Measurements from ENCODE around the gene NLGN4X. TPM values are rescaled to one million over a fixed set of nuclear protein-coding genes. Genes with fewer than 3 reads are reported as not detected.

NLGN4X gene
- total and polyA plus RNA-seq, 2 donors (not counting 3 experiments of a cell fraction or from before 2014, with no cell fraction given): 0.03 TPM; not detected in 1

GRCh38 chrX:6266041-6266440, 37.4 kb upstream of the NLGN4X start:
- H3K9me3 ChIP-seq (replicated peaks; ENCODE audit: control insufficient read depth, insufficient read depth, low read length): no peaks in the 10 kb centered on the region
- POLR2A ChIA-PET: no interaction called here
- intact Hi-C loops (cut with micrococcal nuclease) (no loop called here), dilution Hi-C loops (cut with MboI; ENCODE audit: extremely low pct_ligation_motif_present, low sequenced_read_pairs) (no loop called here)
- H3K4me1 ChIP-seq (ENCODE audit: control insufficient read depth, extremely low read depth, insufficient read depth, low read length): no peaks in the 10 kb centered on the region
- BruUV-seq (replicated peaks): no TSS peak
- no peak overlapping the region for H3K27ac ChIP-seq (ENCODE audit: insufficient read depth, low read depth, low read length)
- no peaks in the 10 kb centered on the region for H3K36me3 ChIP-seq (ENCODE audit: control insufficient read depth in 2 of 2, extremely low read depth in 1 of 2, insufficient read depth in 2 of 2, low read length in 2 of 2)
- no peak overlapping the region for H2AFZ ChIP-seq (ENCODE audit: low read depth, low read length)
- H3K4me2 ChIP-seq (ENCODE audit: insufficient read depth, low read length): no peak overlapping the region
- no peak for FAIRE-seq
- no peak overlapping the region for H3K4me3 ChIP-seq (replicated peaks in 1 of 3; ENCODE audit: insufficient read depth in 1 of 3, low read depth in 1 of 3, low read length in 3 of 3)
- H3K79me2 ChIP-seq (ENCODE audit: control insufficient read depth, insufficient read depth, low read length): no peaks in the 10 kb centered on the region
- no peaks in the 10 kb centered on the region for H3K9me1 ChIP-seq (replicated peaks; ENCODE audit: control insufficient read depth, extremely low read depth, insufficient read depth, low read length)
- H3K9ac ChIP-seq (replicated peaks; ENCODE audit: extremely low read depth, insufficient read depth, low read length): no peak overlapping the region
- H4K20me1 ChIP-seq (replicated peaks; ENCODE audit: control insufficient read depth, extremely low read depth, insufficient read depth, low read length): no peaks in the 10 kb centered on the region
- TF ChIP-seq POLR2AphosphoS5 (IDR thresholded peaks at IDR 0.05; ENCODE audit: insufficient read depth, low read depth, low read length) (no peak), JUN (IDR thresholded peaks at IDR 0.05; ENCODE audit: borderline replicate concordance, insufficient read depth, insufficient read length, low read depth) (no peak)
- CTCF ChIA-PET: no interaction called here
- DNase-seq (ENCODE audit: low read depth, low spot score): no peak
- H3K27me3 ChIP-seq (ENCODE audit: control insufficient read depth in 2 of 2, insufficient read depth in 2 of 2, low read length in 2 of 2): no peaks in the 10 kb centered on the region

GRCh38 chrX:6262959-6263358, 34.3 kb upstream of the NLGN4X start:
- no peaks in the 10 kb centered on the region for H3K9me3 ChIP-seq (replicated peaks; ENCODE audit: control insufficient read depth, insufficient read depth, low read length)
- BruUV-seq (replicated peaks): no TSS peak
- H3K4me1 ChIP-seq (ENCODE audit: control insufficient read depth, extremely low read depth, insufficient read depth, low read length): no peaks in the 10 kb centered on the region
- no peaks in the 10 kb centered on the region for H3K9me1 ChIP-seq (replicated peaks; ENCODE audit: control insufficient read depth, extremely low read depth, insufficient read depth, low read length)
- CTCF ChIA-PET: no interaction called here
- H3K9ac ChIP-seq (replicated peaks; ENCODE audit: extremely low read depth, insufficient read depth, low read length): no peak overlapping the region
- H3K27me3 ChIP-seq (ENCODE audit: control insufficient read depth in 2 of 2, insufficient read depth in 2 of 2, low read length in 2 of 2): no peaks in the 10 kb centered on the region
- TF ChIP-seq FOS (IDR thresholded peaks at IDR 0.05; ENCODE audit: borderline replicate concordance, insufficient read depth, low read length): no peak
- TF ChIP-seq EZH2 (IDR thresholded peaks at IDR 0.05; ENCODE audit: borderline replicate concordance, low read depth, low read length, severe bottlenecking): no peak
- TF ChIP-seq GATA2 (IDR thresholded peaks at IDR 0.05; ENCODE audit: insufficient read depth, insufficient read length, low read depth, low read length): no peak
- no peak for TF ChIP-seq JUN (IDR thresholded peaks at IDR 0.05; ENCODE audit: borderline replicate concordance, insufficient read depth, insufficient read length, low read depth)
- TF ChIP-seq POLR2A (IDR thresholded peaks at IDR 0.05; ENCODE audit: low read depth, low read length): no peak
- no peak for TF ChIP-seq MAX (IDR thresholded peaks at IDR 0.05; ENCODE audit: insufficient read depth, insufficient read length)
- TF ChIP-seq CTCF (IDR thresholded peaks at IDR 0.05; ENCODE audit: extremely low read depth in 1 of 2, insufficient read depth in 1 of 2, low read depth in 1 of 2, low read length in 2 of 2): no peak
- no peak for TF ChIP-seq POLR2AphosphoS5 (IDR thresholded peaks at IDR 0.05; ENCODE audit: insufficient read depth, low read depth, low read length)
- no peak for TF ChIP-seq MYC (IDR thresholded peaks at IDR 0.05; ENCODE audit: low read depth, low read length)
- no peak overlapping the region for H2AFZ ChIP-seq (ENCODE audit: low read depth, low read length)
- H3K79me2 ChIP-seq (ENCODE audit: control insufficient read depth, insufficient read depth, low read length): no peaks in the 10 kb centered on the region
- no peaks in the 10 kb centered on the region for H4K20me1 ChIP-seq (replicated peaks; ENCODE audit: control insufficient read depth, extremely low read depth, insufficient read depth, low read length)
- H3K4me3 ChIP-seq (replicated peaks in 1 of 3; ENCODE audit: insufficient read depth in 1 of 3, low read depth in 1 of 3, low read length in 3 of 3): no peak overlapping the region
- DNase-seq (ENCODE audit: low read depth, low spot score) (no peak), FAIRE-seq (no peak)
- dilution Hi-C loops (cut with MboI; ENCODE audit: extremely low pct_ligation_motif_present, low sequenced_read_pairs) (no loop called here), intact Hi-C loops (cut with micrococcal nuclease) (no loop called here)
- H3K36me3 ChIP-seq (ENCODE audit: control insufficient read depth in 2 of 2, extremely low read depth in 1 of 2, insufficient read depth in 2 of 2, low read length in 2 of 2): no peaks in the 10 kb centered on the region
- POLR2A ChIA-PET: no interaction called here
- no peak overlapping the region for H3K4me2 ChIP-seq (ENCODE audit: insufficient read depth, low read length)
- no peak overlapping the region for H3K27ac ChIP-seq (ENCODE audit: insufficient read depth, low read depth, low read length)

Data from endothelial cell of umbilical vein (primary cell).